C1 segment of cervical spinal cord (tissue), 14 donors: ENCODE data around the gene LIFR.
A peak's percentile ranks its signal among the peaks of the same experiment; 100 is the strongest.

Experiments used
- DNase-seq, 14 donors: peaks; one replicate each; lab custom pipeline; 2025; lab: John Stamatoyannopoulos, UW

Gene LIFR

GRCh38 chr5:38548064-38548759, 8.2 kb downstream of the LIFR start:
- DNase-seq, result no peak

GRCh38 chr5:38547257-38547656, 9.2 kb downstream of the LIFR start:
- DNase-seq, result no peak

GRCh38 chr5:38546691-38547146, 9.7 kb downstream of the LIFR start:
- no peak for DNase-seq

GRCh38 chr5:38543886-38544285, 12.6 kb downstream of the LIFR start:
- DNase-seq, result no peak

GRCh38 chr5:38543074-38543473, 13.4 kb downstream of the LIFR start:
- no peak for DNase-seq

GRCh38 chr5:38541174-38541725, 15.2 kb downstream of the LIFR start:
- no peak for DNase-seq

- peak in 9 of 14 donors; percentile 3 to 51 (median 29) for DNase-seq
These were observed 16.1 kb downstream of the LIFR start for GRCh38 chr5:38540314-38540713.

- no peak for DNase-seq
These were observed 18.3 kb downstream of the LIFR start for GRCh38 chr5:38538161-38538560.

GRCh38 chr5:38537505-38537904, 18.9 kb downstream of the LIFR start:
- no peak for DNase-seq

GRCh38 chr5:38536968-38537367, 19.5 kb downstream of the LIFR start:
- no peak for DNase-seq

- DNase-seq, result no peak
These were observed 20.6 kb downstream of the LIFR start for GRCh38 chr5:38535845-38536244.

- DNase-seq, result peak in 1 of 14 donors; percentile 12
These were observed 21.1 kb downstream of the LIFR start for GRCh38 chr5:38535248-38535750.

GRCh38 chr5:38534156-38534453, 22.3 kb downstream of the LIFR start:
- no peak for DNase-seq

- no peak for DNase-seq
These were observed 22.9 kb downstream of the LIFR start for GRCh38 chr5:38533286-38534155.

GRCh38 chr5:38532165-38532669, 24.2 kb downstream of the LIFR start:
- peak in 1 of 14 donors; percentile 21 for DNase-seq

- DNase-seq, result no peak
These were observed 24.9 kb downstream of the LIFR start for GRCh38 chr5:38531518-38531917.

GRCh38 chr5:38529955-38530646, 26.3 kb downstream of the LIFR start:
- DNase-seq, result no peak

- no peak for DNase-seq
These were observed 28.2 kb downstream of the LIFR start for GRCh38 chr5:38528162-38528703.

GRCh38 chr5:38527475-38527874, 29.0 kb downstream of the LIFR start:
- no peak for DNase-seq

- no peak for DNase-seq
These were observed 32.4 kb downstream of the LIFR start for GRCh38 chr5:38524022-38524421.

- no peak for DNase-seq
These were observed 37.0 kb downstream of the LIFR start for GRCh38 chr5:38519476-38519875.
